Activated naive CD4-positive, alpha-beta T cell treated with anti-CD3 and anti-CD28 coated beads for 36 hours (primary cell): ENCODE data around the gene CRISPLD2. TPM values are rescaled to one million over a fixed set of nuclear protein-coding genes. Genes with fewer than 3 reads are reported as not detected.
"Not testable (repeated sequence)": the region's sequence is repeated elsewhere in the genome, so short reads cannot be mapped to it uniquely, and the experiment has no call there.

Experiments
- CTCF ChIA-PET: fragments of 350-600 bp; sonication (Branson Sonifier 250); formaldehyde crosslinking; loops from one replicate; lab custom pipeline; 2021; ENCODE audit warnings: antibody characterized with exemption; lab: Charles Lee
- DNase-seq: peaks from one replicate; pipeline ENCODE4 v3.0.0-alpha.2; 2020
- H3K27ac Mint-ChIP-seq: one replicate; pipeline ENCODE4 v1.8.0; 2021; ENCODE audit warnings: mild to moderate bottlenecking, mixed read lengths
- H3K27me3 Mint-ChIP-seq: one replicate; pipeline ENCODE4 v1.8.0; 2021; ENCODE audit warnings: low read depth, mixed read lengths
- H3K36me3 Mint-ChIP-seq: one replicate; pipeline ENCODE4 v1.8.0; 2021; ENCODE audit warnings: low read depth, mixed read lengths
- H3K4me1 Mint-ChIP-seq: one replicate; pipeline ENCODE4 v1.8.0; 2021; ENCODE audit warnings: low read depth, mixed read lengths
- H3K4me3 Mint-ChIP-seq: one replicate; pipeline ENCODE4 v1.8.0; 2021; ENCODE audit warnings: mild to moderate bottlenecking, moderate library complexity, mixed read lengths
- H3K9me3 Mint-ChIP-seq: one replicate; pipeline ENCODE4 v1.8.0; 2021; ENCODE audit warnings: mixed read lengths
- intact Hi-C: fragments of 100-400 bp; cut with micrococcal nuclease; formaldehyde crosslinking; loops from one replicate; pipeline ENCODE4 v1.15.1; 2023
- total RNA-seq, 2 experiments: library from RNA; stranded (reverse); gene quantifications; one replicate each; pipeline ENCODE4 v1.2.3, GENCODE V29; 2021

The CRISPLD2 gene
- total RNA-seq, 2 experiments from 2014 or later = 0.14 TPM; not detected in 1

DNA sequence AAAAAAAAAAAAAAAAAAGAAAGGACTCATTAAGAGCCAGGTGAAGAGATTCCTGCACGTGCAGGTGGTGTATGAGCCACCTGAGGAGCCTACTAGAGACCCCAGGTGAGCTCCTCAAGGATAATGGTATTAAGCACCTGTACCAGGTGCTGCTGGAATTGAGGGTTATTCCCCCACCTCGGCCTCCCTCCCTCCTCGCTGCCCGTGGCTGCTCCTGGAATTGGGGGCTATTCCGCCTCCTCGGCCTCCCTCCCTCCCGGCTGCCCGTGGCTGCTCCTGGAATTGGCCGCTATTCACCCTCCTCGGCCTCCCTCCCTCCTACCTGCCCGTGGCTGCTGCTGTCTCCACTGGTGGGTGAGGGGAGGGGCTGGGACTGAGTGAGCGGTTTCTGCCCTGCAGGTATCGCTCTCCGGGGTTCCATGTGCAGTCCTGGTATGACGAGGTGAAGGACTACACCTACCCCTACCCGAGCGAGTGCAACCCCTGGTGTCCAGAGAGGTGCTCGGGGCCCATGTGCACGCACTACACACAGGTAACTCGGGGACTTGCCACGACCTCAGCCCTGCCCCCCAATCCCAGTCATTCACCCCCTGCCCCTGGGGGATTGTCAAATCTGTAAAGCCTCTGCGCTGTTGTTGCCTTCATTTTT is 29.3 kb downstream of the CRISPLD2 start:
- CTCF ChIA-PET = interaction anchor here (0.6 kb wide), 1 partner anchor 450 kb away, joined by 5 read pairs; no protein-coding TSS in a partner anchor
- H3K27me3 Mint-ChIP-seq = peaks cover 1% of the 10 kb centered on the region
- H3K4me3 Mint-ChIP-seq = no peak overlapping the region
- no peaks in the 10 kb centered on the region for H3K36me3 Mint-ChIP-seq
- DNase-seq = no peak
- H3K4me1 Mint-ChIP-seq = no peaks in the 10 kb centered on the region
- peaks cover 3% of the 10 kb centered on the region for H3K9me3 Mint-ChIP-seq
- H3K27ac Mint-ChIP-seq = no peak overlapping the region
- intact Hi-C loops = no loop called here

DNA sequence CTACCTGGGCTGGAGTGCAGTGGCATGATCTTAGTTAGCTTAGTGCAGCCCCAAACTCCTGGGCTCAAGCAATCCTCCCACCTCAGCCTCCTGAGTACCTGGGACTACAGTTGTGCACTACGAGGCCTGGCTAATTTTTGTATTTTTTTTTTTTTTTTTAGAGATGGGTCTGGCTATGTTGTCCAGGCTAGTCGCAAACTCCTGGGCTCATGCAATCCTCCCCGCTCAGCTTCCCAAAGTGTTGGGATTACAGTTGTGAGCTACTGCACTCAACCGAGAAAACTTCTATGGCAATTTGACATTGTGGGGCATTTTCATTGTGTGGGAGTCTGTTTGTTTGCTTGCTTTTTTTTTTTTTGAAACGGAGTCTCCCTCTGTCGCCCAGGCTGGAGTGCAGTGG is 30.0 kb downstream of the CRISPLD2 start:
- Mint-ChIP-seq H3K9me3 (peaks cover 3% of the 10 kb centered on the region), H3K36me3 (no peaks in the 10 kb centered on the region), H3K27ac (no peak overlapping the region), H3K27me3 (peaks cover 1% of the 10 kb centered on the region), H3K4me3 (no peak overlapping the region), H3K4me1 (no peaks in the 10 kb centered on the region)
- no peak for DNase-seq
- intact Hi-C loops = no loop called here
- CTCF ChIA-PET = no interaction called here

DNA sequence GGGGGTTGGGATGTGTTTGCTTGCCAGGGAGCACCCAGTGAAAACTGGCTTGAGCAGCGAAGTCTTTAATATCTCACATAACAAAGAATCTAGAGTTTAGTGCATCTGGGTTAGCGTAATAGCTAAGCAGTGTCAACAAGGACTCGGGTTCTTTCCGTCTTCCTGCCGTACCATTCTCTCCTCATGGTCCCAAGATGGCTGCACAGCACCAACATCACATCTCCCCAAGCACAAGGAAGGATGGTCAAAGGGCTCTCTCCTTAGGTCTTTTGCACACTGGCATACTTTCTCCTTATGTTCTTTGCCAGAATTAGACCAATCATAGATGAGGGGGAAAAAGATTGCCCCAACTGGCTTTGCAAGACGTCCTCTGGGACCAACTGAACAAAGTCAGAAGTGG is 30.9 kb downstream of the CRISPLD2 start:
- Mint-ChIP-seq H3K36me3 (no peaks in the 10 kb centered on the region), H3K9me3 (peaks cover 3% of the 10 kb centered on the region), H3K27me3 (peaks cover 1% of the 10 kb centered on the region), H3K27ac (no peak overlapping the region), H3K4me3 (no peak overlapping the region), H3K4me1 (no peaks in the 10 kb centered on the region)
- no peak for DNase-seq
- intact Hi-C loops = no loop called here
- CTCF ChIA-PET = no interaction called here

DNA sequence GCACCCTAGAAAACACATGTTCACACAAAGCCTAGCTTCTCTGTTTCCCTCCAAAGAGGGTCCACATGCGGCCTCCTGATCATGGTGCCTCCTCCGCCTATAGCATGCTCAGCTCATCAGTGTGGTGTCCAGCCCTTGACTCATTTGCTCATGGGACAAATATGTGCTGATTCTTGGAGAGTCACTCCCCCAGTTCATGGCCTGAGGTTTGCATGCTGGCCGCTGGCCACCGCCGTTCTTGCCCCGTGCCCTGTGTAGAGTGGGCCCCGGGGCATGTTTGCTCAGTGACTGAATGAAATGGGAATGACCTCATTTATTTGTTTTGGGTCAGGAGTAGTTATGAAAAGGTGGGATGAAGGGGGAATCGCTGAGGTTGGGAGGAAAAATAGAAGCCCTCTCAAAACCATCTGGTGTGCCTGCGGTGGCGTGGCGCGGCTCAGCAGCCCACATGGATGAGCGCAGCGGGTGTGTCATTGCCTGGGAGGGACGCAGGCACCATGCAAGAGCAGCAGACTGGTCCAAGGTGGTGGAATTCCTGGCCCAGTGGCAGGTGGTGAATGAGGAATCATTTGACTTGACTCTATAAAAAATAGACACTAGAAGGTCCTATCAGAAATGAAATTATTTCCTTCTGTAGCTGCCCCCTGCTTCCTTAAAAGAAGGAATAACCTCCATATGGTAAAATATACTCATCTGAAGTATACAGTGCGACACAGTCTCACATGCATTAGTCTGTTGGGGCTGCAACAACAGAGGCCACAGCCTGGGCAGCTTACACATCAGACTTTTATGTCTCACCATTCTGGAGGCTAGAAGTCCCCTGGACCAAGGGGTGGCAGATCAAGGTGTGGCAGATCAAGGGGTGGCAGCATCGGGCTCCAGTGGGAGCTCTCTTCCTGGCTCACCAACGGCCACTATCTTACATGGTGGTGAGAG is 31.7 kb downstream of the CRISPLD2 start:
- DNase-seq = no peak
- Mint-ChIP-seq H3K27me3 (peaks cover 1% of the 10 kb centered on the region), H3K9me3 (peaks cover 3% of the 10 kb centered on the region), H3K4me1 (no peaks in the 10 kb centered on the region), H3K36me3 (no peaks in the 10 kb centered on the region), H3K4me3 (no peak overlapping the region), H3K27ac (no peak overlapping the region)
- CTCF ChIA-PET = no interaction called here
- intact Hi-C loops = no loop called here

DNA sequence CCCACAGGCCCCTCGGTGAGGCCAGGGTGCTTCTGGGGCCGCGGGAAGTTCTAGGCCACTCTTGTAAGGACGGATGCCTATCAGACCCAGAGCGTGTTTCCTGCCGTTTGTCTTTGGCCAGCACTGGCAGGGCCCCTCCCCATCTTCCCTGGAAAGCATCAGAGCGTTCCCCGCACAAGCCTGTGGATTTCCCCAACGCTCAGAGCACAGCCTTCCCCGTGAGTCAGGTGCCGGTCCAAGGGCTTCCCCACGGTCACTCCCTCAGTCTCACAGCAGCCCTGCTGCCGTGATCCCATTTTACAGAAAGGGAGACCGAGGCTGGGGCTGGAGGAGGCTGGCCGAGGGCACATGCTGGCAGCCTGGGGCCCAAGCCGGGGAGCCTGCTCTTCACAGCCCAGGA is 33.7 kb downstream of the CRISPLD2 start:
- Mint-ChIP-seq H3K4me3 (no peak overlapping the region), H3K27me3 (no peaks in the 10 kb centered on the region)

DNA sequence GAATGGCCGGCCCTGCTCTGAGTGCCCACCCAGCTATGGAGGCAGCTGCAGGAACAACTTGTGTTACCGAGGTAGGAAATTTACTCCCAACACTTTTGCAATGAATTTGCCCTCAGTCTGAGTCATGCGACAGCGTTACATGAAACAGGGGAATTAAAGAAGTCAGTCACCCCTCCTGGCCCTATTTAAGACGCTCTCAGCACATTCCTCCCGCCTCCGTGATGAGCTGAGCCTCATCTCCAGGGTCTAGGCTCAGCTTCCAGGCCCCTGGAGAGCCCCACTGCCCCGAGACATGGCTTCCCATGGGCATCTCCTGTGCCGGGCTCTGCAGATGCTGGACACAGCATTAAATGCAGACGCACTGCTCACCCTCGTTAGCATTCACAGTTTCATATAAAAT is 35.0 kb downstream of the CRISPLD2 start:
- no peaks in the 10 kb centered on the region for H3K27me3 Mint-ChIP-seq
- no peaks in the 10 kb centered on the region for H3K36me3 Mint-ChIP-seq
- intact Hi-C loops = no loop called here
- DNase-seq = no peak
- CTCF ChIA-PET = no interaction called here
- no peak overlapping the region for H3K4me3 Mint-ChIP-seq
- no peaks in the 10 kb centered on the region for H3K4me1 Mint-ChIP-seq
- peaks cover 7% of the 10 kb centered on the region for H3K9me3 Mint-ChIP-seq
- H3K27ac Mint-ChIP-seq = no peak overlapping the region

More for the DNA sequence above, 33.7 kb downstream of the CRISPLD2 start:
- Mint-ChIP-seq H3K36me3 (no peaks in the 10 kb centered on the region), H3K4me1 (no peaks in the 10 kb centered on the region), H3K9me3 (peaks cover 3% of the 10 kb centered on the region), H3K27ac (no peak overlapping the region)
- intact Hi-C loops = no loop called here
- DNase-seq = no peak
- CTCF ChIA-PET = no interaction called here

DNA sequence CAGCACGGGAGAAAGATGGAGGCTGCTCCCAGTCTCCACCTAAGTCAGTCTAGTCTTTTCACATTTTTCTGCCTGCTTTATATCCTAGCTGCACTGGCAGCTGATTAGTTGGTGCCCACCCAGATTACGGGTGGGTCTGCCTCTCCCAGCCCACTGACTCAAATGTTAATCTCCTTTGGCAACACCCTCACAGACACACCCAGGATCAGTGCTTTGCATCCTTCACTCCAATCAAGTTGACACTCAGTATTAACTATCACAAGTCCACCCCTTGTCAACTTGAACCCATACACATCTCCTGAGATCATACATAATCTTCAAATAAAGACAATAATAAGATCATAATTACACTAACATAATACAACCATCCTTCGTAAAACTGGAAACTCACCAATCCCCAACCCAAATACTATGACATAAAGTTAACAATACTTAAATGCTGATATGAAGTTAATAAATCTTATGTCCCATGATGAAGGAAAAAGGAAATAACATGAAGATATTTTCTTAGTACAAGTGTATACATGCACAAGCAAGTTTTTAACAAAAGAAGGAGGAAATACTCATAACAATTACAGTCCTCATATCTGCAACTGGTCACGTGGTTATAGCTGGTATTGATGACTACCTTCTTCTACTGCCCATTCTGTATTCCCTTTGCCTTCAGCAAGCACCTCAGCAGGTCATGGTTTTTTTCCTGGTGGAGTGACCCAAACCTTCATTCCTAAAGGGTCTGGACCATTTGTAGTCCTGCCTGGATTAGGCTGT is 35.8 kb downstream of the CRISPLD2 start:
- H3K27ac Mint-ChIP-seq, CTCF ChIA-PET, intact Hi-C loops, DNase-seq, H3K27me3 Mint-ChIP-seq, H3K4me1 Mint-ChIP-seq, H3K36me3 Mint-ChIP-seq, H3K4me3 Mint-ChIP-seq: not testable (repeated sequence)
- peaks cover 11% of the 10 kb centered on the region for H3K9me3 Mint-ChIP-seq

DNA sequence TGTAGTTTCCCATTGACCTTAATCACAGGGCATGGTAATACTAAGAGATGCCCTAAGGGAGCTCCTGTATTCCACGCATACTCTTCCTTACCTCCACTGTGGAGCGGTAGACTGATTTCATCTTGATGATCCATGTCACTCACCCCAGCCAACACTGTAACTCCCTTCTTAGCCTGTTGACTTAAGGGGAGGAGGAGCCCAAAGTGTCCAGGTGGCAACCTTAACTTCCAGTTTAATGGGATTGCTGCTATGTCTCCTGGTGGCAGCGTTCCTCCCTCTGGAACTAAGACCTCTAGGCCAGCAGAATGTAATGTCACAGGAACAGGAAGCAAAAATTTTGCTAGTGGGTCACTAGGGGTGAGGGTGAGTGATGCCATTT is 36.4 kb downstream of the CRISPLD2 start:
- H3K4me1 Mint-ChIP-seq, H3K4me3 Mint-ChIP-seq, intact Hi-C loops, H3K36me3 Mint-ChIP-seq, H3K9me3 Mint-ChIP-seq, DNase-seq, H3K27me3 Mint-ChIP-seq, CTCF ChIA-PET, H3K27ac Mint-ChIP-seq: not testable (repeated sequence)

DNA sequence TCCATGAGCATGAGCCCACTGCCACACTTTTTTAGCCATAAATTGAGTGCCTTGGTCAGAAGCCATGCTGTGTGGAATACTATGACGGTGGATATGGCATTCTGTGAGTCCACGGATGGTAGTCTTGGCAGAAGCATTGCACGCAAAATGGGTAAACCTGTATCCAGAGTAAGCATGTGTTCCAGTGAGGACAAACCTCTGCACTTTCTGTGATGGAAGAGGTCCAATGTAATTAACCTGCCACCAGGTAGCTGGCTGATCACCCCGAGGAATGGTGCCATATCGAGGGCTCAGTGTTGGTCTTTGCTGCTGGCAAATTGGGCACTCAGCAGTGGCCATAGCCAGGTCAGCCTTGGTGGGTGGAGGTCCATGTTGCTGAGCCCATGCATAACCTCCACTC is 37.0 kb downstream of the CRISPLD2 start:
- intact Hi-C loops, H3K27ac Mint-ChIP-seq, H3K4me1 Mint-ChIP-seq, H3K27me3 Mint-ChIP-seq, CTCF ChIA-PET, H3K36me3 Mint-ChIP-seq, H3K9me3 Mint-ChIP-seq, DNase-seq, H3K4me3 Mint-ChIP-seq: not testable (repeated sequence)

DNA sequence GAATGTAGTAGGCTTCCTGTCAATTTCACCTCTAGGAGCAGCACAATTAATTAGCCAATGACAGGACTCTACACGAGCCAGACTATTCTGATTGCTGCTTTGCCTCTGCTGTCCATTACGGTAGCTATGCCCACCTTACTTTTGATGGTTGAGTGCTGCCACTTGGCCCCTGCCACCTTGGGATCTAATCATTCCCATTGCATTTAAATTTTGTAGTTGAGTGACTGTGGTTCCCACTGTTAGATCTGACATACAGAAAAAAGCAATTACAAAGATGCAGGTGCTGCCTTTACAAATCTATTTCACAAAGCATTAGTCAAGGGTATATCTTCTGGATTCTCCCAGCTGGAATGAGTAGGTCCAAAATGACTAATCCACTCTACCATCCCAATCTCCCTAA is 39.9 kb downstream of the CRISPLD2 start:
- Mint-ChIP-seq H3K27me3 (no peaks in the 10 kb centered on the region), H3K4me1 (no peaks in the 10 kb centered on the region)
- CTCF ChIA-PET = no interaction called here

DNA sequence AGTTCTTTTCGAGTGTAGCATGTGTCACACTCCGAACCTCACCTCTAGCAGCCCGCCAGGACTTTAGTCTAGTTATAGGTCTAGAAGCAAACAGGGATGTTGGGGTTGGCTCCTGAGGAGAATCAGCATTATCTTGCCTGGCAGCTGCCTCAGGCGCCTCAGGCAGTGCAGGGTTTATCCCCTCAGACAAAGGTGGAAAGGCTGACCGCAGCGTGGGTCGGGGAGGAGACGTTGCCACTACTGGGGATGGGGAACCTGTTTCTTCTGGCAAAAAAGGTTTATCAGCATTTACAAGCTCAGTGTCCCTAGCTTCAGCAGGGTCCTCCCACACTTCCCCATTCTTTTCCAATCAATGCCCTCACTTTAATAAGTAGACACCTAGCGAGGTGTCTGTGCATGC is 40.6 kb downstream of the CRISPLD2 start:
- no peak for DNase-seq
- intact Hi-C loops = no loop called here
- CTCF ChIA-PET = interaction anchor here (0.6 kb wide), 1 partner anchor 566 kb away, joined by 3 read pairs; no protein-coding TSS in a partner anchor

More for the DNA sequence above, 39.9 kb downstream of the CRISPLD2 start:
- Mint-ChIP-seq H3K9me3 (peaks cover 9% of the 10 kb centered on the region), H3K27ac (no peak overlapping the region), H3K4me3 (no peak overlapping the region), H3K36me3 (peaks cover 2% of the 10 kb centered on the region)
- DNase-seq = no peak
- intact Hi-C loops = no loop called here

DNA sequence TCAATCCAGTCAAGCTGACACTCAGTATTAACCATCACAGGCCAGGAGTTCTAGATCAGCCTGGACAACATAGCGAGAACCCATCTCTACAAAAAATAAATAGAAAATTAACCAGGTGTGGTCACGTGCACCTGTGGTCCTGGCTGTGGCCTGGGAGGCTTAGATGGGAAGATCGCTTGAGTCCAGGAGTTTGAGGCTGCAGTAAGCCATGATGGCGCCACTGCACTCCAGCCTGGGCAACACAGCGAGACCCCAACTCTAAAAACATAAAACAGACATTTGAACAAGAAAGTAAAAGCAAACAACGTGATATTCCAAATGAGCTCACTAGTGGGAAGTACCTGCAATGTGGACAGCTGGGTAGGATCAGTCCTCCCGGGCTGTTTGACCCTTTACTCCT is 41.9 kb downstream of the CRISPLD2 start:
- Mint-ChIP-seq H3K27ac (no peak overlapping the region), H3K4me3 (no peak overlapping the region)
- CTCF ChIA-PET = no interaction called here

More for the DNA sequence above, 40.6 kb downstream of the CRISPLD2 start:
- Mint-ChIP-seq H3K9me3 (peaks cover 9% of the 10 kb centered on the region), H3K4me3 (no peak overlapping the region), H3K27me3 (no peaks in the 10 kb centered on the region), H3K4me1 (no peaks in the 10 kb centered on the region), H3K27ac (no peak overlapping the region), H3K36me3 (peaks cover 2% of the 10 kb centered on the region)

More for the DNA sequence above, 41.9 kb downstream of the CRISPLD2 start:
- Mint-ChIP-seq H3K9me3 (peaks cover 9% of the 10 kb centered on the region), H3K4me1 (no peaks in the 10 kb centered on the region), H3K36me3 (peaks cover 2% of the 10 kb centered on the region), H3K27me3 (no peaks in the 10 kb centered on the region)
- DNase-seq = no peak
- intact Hi-C loops = no loop called here
